VCaP (cell line): ENCODE measurements around the gene SLC25A24.
A peak's percentile ranks its signal among the peaks of the same experiment; 100 is the strongest.
"Not testable (repeated sequence)": the region's sequence is repeated elsewhere in the genome, so short reads cannot be mapped to it uniquely, and the experiment has no call there.

Experiments
- H3K27ac ChIP-seq: fragments of 450-650 bp; 2 replicates; pipeline ENCODE4 v1.5.1; 2017
- TF ChIP-seq, protein P1 (sequence below): fragments of 450-650 bp; conservative IDR thresholded peaks from 2 replicates; pipeline ENCODE4 v1.5.1; 2017; ENCODE audit warnings: mild to moderate bottlenecking, moderate library complexity

Gene SLC25A24

DNA sequence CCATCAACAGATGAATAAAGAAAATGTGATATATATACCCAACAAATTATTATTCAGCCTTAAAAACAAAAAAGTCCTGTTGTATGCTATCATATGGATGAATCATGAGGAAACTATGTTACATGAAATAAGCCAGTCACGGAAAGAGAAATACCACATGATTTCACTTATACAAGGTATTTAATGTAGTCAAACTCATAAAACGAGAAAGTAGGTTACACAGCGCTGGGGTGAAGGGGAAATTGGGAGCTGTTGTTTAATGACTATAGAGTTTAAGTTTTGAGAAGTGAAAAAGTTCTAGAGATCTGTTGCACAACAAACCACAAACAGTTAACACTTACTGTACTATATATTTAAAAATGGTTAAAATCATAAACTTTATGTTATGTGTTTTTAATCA lies 58.5 kb downstream of the SLC25A24 start:
- H3K27ac ChIP-seq = no peak overlapping the region

DNA sequence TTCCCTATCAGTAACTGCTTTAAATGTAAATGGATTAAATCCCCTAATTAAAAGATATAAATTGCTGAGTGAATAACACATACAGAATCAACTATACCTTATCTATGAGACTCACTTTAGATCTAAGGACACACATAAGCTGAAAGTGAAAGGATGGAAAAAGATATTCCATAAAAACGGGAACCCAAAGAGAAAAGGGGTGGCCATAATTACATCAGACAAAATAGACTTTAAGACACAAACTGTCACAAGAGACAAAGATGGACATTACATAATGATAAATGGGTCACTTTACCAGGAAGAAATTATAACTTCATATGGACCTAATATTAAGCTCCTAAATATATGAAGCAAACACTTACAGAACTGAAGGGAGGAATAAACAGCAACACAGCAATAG lies 59.2 kb downstream of the SLC25A24 start:
- H3K27ac ChIP-seq = no peak overlapping the region
- TF ChIP-seq, protein P1, sequence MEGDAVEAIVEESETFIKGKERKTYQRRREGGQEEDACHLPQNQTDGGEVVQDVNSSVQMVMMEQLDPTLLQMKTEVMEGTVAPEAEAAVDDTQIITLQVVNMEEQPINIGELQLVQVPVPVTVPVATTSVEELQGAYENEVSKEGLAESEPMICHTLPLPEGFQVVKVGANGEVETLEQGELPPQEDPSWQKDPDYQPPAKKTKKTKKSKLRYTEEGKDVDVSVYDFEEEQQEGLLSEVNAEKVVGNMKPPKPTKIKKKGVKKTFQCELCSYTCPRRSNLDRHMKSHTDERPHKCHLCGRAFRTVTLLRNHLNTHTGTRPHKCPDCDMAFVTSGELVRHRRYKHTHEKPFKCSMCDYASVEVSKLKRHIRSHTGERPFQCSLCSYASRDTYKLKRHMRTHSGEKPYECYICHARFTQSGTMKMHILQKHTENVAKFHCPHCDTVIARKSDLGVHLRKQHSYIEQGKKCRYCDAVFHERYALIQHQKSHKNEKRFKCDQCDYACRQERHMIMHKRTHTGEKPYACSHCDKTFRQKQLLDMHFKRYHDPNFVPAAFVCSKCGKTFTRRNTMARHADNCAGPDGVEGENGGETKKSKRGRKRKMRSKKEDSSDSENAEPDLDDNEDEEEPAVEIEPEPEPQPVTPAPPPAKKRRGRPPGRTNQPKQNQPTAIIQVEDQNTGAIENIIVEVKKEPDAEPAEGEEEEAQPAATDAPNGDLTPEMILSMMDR = no peak

More for the DNA sequence above, 58.5 kb downstream of the SLC25A24 start:
- TF ChIP-seq, protein P1 = no peak

DNA sequence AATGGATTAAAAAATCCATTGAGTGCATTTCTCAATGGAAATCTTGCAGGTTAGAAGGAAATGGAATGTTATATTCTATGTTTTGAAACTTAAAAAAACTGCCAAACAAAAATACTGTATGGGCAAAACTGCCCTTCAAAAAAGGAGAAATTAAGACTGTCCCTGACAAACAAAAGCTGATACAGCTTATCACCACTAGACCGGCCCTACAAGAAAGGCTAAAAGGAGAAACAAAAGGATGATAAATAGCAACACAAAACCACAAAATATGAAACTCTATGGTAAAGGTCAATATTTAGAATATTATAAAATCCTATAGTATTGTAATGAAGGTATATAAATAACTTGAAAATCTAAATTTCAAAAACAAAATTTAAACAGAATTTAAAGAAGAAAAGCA lies 60.0 kb downstream of the SLC25A24 start:
- no peak overlapping the region for H3K27ac ChIP-seq
- TF ChIP-seq, protein P1 = no peak

DNA sequence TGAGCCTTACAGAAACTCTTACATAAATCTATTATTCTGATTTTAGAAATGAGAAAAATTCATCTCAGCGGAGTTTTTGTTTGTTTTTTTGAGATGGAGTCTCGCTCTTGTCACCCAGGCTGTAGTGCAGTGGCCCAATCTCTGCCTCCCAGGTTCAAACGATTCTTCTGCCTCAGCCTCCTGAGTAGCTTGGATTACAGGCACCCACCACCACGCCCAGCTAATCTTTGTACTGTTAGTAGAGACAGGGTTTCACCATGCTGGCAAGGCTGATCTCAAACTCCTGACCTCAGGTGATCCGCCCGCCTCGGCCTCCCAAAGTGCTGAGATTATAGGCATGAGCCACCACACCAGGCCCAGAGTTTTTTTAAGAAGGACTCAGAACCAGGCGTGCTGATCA lies 60.6 kb downstream of the SLC25A24 start:
- H3K27ac ChIP-seq = not testable (repeated sequence)

DNA sequence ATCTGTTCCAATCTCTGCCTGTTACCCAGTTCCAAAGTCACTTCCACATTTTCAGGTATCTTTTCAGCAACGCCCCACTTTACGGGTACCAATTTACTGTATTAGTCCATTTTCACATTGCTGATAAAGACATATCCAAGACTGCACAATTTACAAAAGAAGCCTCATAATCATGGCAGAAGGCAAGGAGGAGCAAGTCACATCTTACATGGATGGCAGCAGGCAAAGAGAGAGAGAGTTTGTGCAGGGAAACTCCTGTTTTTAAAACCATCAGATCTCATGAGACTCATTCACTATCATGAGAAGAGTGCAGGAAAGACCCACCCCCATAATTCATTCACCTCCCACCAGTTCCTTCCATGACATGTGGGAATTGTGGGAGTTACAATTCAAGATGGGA lies 67.0 kb downstream of the SLC25A24 start:
- H3K27ac ChIP-seq = not testable (repeated sequence)

DNA sequence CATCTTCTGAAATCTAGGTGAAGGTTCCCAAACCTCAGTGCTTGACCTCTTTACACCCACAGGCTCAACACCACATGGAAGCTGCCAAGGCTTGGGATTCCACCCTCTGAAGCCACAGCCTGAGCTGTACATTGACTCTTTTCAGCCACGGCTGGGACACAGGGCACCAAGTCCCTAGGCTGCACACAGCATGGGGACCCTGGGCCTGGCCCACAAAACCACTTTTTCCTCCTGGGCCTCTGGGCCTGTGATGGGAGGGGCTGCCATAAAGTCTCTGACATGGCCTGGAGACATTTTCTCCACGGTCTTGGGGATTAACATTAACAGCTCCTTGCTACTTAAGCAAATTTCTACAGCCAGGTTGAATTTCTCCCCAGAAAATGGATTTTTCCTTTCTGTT lies 67.8 kb downstream of the SLC25A24 start:
- not testable (repeated sequence) for H3K27ac ChIP-seq

DNA sequence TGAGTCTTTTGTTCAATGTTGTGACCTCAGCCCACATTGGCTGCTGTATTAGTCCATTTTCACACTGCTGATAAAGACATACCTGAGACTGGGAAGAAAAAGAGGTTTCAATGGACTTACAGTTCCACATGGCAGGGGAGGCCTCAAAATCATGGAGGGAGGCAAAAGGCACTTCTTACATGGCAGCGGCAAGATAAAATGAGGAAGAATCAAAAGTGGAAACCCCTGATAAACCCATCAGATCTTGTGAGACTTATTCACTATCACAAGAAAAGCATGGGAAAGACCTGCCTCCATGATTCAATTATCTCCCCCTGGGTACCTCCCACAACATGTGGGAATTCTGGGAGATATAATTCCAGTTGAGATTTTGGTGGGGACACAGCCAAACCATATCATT lies 68.9 kb downstream of the SLC25A24 start:
- H3K27ac ChIP-seq = not testable (repeated sequence)

DNA sequence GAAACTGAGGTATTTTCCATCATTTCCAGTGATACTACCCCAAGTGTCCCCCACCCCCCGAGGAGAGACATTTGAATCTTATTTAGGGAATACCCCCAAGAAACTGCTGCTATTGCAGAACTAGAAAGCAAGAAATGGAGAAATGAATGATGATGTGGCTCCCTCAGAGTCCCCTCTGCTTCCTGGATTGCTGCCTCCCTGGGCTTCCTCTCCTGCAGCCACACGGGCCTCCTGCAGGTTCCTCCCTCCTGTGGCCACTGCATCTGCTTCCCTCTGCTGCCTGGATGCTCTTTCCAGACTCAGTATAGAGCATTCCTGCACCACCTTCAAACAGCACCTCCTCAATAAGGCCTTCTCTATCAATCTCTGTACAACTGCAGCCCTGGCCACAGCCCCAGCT lies 69.3 kb downstream of the SLC25A24 start:
- TF ChIP-seq, protein P1 = no peak
- H3K27ac ChIP-seq = no peak overlapping the region

DNA sequence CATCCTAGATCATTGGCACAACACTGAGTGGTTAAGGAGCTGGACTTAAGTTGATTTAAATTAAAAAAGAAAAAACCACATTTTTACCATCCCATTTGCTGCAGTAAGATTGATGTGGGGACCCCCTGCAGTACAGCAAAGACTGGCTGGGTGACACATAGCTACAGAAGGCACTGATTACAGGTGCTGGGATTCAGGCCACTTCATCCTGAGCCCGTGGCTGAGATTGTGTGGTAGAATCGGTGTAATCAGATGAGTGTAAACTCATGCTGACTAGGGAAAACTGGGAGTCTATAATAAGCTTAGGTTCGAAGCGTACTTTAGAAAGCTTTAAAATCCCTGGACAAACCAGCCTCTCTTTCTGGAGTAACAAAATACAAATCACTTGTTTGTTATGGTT lies 70.1 kb downstream of the SLC25A24 start:
- H3K27ac ChIP-seq = no peak overlapping the region
- TF ChIP-seq, protein P1 = no peak

DNA sequence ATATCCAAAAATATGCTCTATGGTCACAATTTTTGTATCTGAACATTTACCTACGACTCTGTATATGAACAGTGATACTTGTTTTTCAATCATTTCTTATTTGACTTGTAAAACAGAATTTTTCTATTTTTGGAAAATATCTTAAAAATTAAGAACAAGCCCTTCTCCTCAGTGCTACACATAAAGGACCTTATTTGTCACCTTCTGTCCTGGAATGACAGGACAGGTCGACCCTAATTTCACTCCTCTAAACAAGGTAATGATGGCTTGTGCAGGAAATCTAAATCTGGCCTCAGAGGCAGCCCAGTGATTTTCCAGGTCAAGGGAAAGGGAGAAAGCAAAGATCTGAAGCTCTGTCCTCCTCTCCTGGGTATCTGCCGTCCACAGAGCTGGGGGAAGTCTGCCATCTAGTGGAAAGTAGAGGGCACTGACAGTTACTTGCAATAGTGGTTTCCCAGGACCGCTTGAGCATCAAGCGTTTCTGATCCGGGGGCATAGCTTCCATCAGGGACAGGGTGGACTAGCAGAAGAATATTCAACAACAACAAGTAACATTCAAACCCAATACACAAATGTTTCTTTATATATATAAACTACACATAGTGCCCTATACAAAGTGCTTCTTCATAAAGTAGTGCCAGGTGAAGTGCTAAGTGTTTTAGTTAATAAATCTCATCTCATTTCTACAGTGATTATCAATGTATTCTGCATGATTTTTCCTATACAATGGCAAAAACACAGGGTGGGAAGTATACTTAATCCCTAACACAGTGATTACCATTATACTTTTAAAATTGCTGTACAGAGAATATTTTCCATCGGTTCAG lies 74.6 kb downstream of the SLC25A24 start:
- H3K27ac ChIP-seq = peak overlapping the region; percentile 78

More for the DNA sequence above, 74.6 kb downstream of the SLC25A24 start:
- TF ChIP-seq, protein P1 = peak; percentile 93
